Adipose tissue (tissue), 3 donors: ENCODE results near the gene DISP3. TPM values are rescaled to one million over a fixed set of nuclear protein-coding genes. Genes with fewer than 3 reads are reported as not detected.
"Not testable (repeated sequence)": the region's sequence is repeated elsewhere in the genome, so short reads cannot be mapped to it uniquely, and the experiment has no call there.

Source experiments
- H3K27ac ChIP-seq: one replicate; pipeline ENCODE4 v1.5.1; 2013; ENCODE audit warnings: low read depth, low read length
- WGBS, 3 donors: extraction: QIAGEN DNeasy Blood & Tissue Kit; methylation state at CpG; one replicate each; pipeline ENCODE4 v1.1.7; 2013; 5-methylcytosine and 5-hydroxymethylcytosine counted together
- polyA plus RNA-seq, 3 donors: library from polyadenylated mRNA; stranded (reverse); fragments of 200-250 nt; gene quantifications; one replicate each; pipeline ENCODE4 v1.2.3, GENCODE V29; 2013
- donor health status: healthy with polysubstance abuse.
- donor health status: Bipolar disorder and iron deficiency.
- donor health status: healthy.

The DISP3 gene
- polyA plus RNA-seq, 3 donors: 0.01 to 0.12 TPM; not detected in 1

DNA sequence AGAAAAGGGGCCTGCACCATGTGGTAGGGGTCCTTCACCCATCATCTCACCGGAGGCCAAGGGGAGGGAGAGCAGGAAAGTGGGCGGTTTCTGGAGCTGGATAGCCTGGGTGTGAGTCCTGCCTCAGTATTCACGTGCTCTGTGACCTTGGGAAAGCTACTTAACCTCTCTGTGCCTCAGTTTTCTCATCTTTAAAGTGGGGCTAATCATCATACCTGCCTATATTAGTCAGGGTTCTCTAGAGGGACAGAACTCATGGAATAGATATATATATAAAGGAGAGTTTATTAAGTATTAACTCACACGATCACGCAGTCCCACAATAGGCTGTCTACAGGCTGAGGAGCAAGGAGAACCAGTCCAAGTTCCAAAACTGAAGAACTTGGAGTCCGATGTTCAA, 96.6 kb downstream of the DISP3 start:
- H3K27ac ChIP-seq: no peak overlapping the region
- WGBS, 3 donors: 82 to 85% (median 85%) methylated on average over 6 of the region's 6 CpGs

DNA sequence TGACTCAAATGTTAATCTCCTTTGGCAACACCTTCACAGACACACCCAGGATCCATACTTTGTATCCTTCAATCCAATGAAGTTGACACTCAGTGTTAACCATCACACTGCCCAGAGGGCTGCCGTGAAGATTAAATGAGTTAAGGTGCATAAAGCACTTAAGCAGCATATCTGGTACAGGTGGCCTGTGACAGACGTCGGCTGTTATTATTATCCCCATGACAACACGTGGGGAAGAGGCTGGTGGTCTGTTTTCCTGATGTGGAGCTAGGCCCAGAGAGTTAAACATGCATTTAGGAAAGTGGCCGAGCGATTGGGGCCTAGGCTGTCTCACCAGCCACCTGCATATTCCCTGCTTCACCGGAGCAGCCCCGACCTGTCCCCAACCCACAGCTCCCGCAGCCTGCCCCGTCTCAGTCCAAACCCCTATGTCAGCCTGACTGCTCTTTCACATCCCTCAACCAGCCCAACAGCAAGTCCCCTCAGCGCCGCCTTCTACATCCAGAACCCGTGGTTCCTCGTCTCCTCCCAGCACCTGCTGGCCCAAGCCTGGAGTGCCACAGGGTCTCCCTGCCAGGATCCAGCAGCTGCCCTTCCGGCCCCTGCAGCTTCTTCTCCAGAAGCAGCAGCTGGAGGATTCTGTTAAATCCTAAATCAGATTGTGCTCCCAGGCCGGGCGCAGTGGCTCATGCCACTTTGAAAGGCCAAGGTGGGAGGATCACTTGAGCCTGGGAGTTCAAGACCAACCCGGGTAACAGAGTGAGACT, 97.3 kb downstream of the DISP3 start:
- WGBS, 3 donors: 71 to 79% (median 77%) methylated on average over 18 of the region's 18 CpGs
- no peak overlapping the region for H3K27ac ChIP-seq

DNA sequence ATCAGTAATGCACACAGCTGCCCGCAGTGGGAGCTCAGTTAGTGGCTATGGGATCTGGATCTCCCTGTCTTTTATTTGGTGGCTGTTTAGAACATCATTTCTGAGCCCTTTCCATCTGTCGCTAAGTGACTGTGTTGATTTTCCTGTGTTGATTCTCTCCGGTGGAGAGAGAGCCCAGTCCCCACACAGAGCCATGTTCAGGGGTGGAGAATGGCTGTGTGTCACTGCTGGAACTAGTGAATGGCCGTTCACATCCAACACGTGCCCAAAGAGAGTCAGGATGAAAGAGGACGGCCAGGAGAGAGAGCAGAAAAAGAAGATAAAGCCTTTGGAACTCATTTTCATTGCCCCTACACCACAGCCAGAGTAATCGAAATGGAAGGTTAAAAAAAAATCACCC, 99.0 kb downstream of the DISP3 start:
- 38 to 61% (median 52%) methylated on average over 7 of the region's 7 CpGs for WGBS, 3 donors
- no peak overlapping the region for H3K27ac ChIP-seq

DNA sequence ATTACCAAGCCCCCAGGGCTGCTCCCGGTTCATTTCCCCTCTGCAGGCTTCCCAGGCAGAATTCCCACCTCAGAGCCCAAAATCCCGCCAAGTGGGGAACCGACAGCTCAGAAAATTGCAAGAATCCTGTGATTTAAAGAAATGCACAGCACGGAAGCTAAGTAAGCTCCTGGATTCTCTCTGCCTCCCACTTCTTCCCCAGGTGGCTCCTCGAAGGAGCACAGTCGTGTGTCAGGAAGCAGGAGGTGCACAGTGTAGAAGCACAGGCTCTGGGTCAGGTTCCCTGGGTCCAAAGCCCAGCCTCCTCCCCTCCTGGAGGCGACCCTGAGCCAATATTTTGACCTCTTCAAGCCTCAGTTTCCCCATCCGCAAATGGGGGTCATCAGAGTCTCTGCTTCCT, 100.6 kb downstream of the DISP3 start:
- H3K27ac ChIP-seq: no peak overlapping the region
- WGBS, 3 donors: 49 to 65% (median 63%) methylated on average over 8 of the region's 8 CpGs

DNA sequence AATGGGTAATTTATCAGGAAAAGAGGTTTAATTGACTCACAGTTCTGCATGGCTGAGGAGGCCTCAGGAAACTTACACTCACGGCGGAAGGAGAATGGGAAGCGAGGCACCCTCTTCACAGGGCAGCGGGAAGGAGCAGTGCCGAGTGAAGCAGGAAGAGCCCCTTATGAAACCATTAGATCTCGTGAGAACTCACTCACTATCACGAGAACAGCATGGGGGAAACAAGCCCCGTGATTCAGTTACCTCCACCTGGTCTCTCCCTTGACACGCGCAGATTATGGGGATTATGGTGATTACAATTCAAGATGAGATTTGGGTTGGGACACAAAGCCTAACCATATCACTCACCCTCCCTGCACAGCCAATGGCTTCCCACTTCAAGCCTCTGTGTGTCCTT, 101.1 kb downstream of the DISP3 start:
- not testable (repeated sequence) for H3K27ac ChIP-seq
- 43 to 57% (median 51%) methylated on average over 10 of the region's 10 CpGs for WGBS, 3 donors

DNA sequence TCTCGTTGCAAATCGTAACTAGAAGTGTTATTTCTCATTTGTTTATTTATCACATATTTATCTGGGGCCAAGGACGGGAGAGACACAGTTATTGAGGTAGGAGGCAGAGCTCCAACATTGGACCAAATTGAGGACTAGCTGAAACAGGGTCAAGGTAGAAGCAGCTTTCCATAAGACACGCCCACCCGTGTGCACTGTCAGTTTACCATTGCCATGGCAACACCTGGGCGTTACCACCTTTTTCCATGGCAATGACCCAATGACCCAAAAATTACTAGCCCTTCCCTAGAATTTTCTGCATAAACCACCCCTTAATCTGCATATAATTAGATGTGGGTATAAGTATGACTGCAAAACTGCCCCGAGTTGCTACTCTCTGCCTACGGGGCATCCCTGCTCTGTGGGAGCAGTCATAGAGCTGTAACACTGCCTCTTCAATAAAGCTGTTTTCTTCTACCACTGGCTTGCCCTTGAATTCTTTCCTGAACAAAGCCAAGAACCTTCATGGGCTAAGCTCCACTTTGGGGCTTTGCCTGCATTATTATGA, 102.6 kb downstream of the DISP3 start:
- WGBS, 3 donors: 50 to 67% (median 64%) methylated on average over 8 of the region's 8 CpGs
- H3K27ac ChIP-seq: no peak overlapping the region

DNA sequence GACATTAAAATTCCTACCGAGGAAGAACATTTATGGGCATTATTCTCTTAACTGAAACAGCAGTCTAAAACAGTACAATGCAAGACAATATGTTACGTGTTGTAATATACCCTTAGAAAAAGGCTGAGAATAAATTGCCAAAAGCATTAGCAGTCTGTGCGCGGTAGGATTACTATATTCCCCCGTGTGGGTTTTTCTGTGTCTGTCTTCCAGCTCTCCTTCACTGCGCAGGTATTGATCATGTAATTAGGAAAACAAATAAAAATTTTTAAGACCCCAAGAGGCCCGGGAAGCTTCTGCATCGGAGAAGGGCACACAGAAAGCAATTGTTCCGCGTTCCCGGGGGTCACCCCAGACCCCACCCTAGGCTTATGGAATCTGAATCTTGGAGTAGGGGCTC, 106.4 kb downstream of the DISP3 start:
- 59 to 90% (median 88%) methylated on average over 11 of the region's 11 CpGs for WGBS, 3 donors

More for the DNA sequence above, 106.4 kb downstream of the DISP3 start:
- no peak overlapping the region for H3K27ac ChIP-seq

Other genes with a start within 250 kb of the DISP3 start
- gene MTOR, start 216.6 kb upstream of the DISP3 start, polyA plus RNA-seq: 10 to 100 TPM in 2 of 3 donors, 1 to 10 TPM in 1; 8.7 to 16.9 (median 12.6) TPM
- 10 to 100 TPM in 1 of 3 donors, 1 to 10 TPM in 2; 3.1 to 10.3 (median 7.2) TPM for gene UBIAD1, start 206.0 kb upstream of the DISP3 start, polyA plus RNA-seq
- 10 to 100 TPM in 1 of 3 donors, 1 to 10 TPM in 2; 1.5 to 45.9 (median 2.7) TPM for gene FBXO2, start 175.3 kb downstream of the DISP3 start, polyA plus RNA-seq
- 10 to 100 TPM in 1 of 3 donors, 1 to 10 TPM in 2; 7.3 to 17.6 (median 8.1) TPM for gene FBXO44, start 175.7 kb downstream of the DISP3 start, polyA plus RNA-seq
- 10 to 100 TPM in 2 of 3 donors, 1 to 10 TPM in 1; 9.3 to 15.7 (median 11.2) TPM for gene FBXO6, start 185.0 kb downstream of the DISP3 start, polyA plus RNA-seq
- gene MAD2L2, start 202.0 kb downstream of the DISP3 start, polyA plus RNA-seq: 10 to 100 TPM; 31.2 to 44.5 (median 43.7) TPM
- gene DRAXIN, start 212.6 kb downstream of the DISP3 start, polyA plus RNA-seq: under 1 TPM; under 0.01 to 0.03 (median 0.01) TPM